GM23338 (cell line): ENCODE data around the gene MOB2. TPM values are rescaled to one million over a fixed set of nuclear protein-coding genes. Genes with fewer than 3 reads are reported as not detected.

Source experiments
- ATAC-seq: fragments of 200-7000 bp; cut with Tn5 transposase; 3 replicates; pipeline ENCODE4 v1.9.1; 2020
- DNase-seq: peaks from one replicate; pipeline ENCODE4 v3.0.0-alpha.2; 2015; ENCODE audit warnings: low spot score
- H2AFZ ChIP-seq: fragments of 200-600 bp; sonication (generic); 2 replicates; pipeline ENCODE4 v1.8.0; 2016; ENCODE audit warnings: antibody characterized with exemption, mild to moderate bottlenecking, moderate library complexity
- H3F3A ChIP-seq: fragments of 200-600 bp; sonication (generic); replicated peaks from 2 replicates; pipeline ENCODE4 v1.8.0; 2017; ENCODE audit warnings: antibody characterized with exemption, mixed run types, low read depth
- H3K27ac ChIP-seq: fragments of 200-600 bp; sonication (generic); 2 replicates; pipeline ENCODE4 v1.6.1; 2016; ENCODE audit warnings: low read depth
- H3K27me3 ChIP-seq: fragments of 200-600 bp; sonication (generic); 2 replicates; pipeline ENCODE4 v1.8.0; 2016; ENCODE audit warnings: mild to moderate bottlenecking, mixed run types, moderate library complexity; ENCODE audit not compliant: insufficient read depth
- H3K36me3 ChIP-seq: fragments of 200-600 bp; sonication (generic); 2 replicates; pipeline ENCODE4 v1.8.0; 2016; ENCODE audit warnings: mild to moderate bottlenecking; ENCODE audit not compliant: insufficient read depth
- H3K4me1 ChIP-seq: fragments of 200-600 bp; sonication (generic); 2 replicates; pipeline ENCODE4 v1.8.0; 2016; ENCODE audit warnings: mild to moderate bottlenecking, moderate library complexity; ENCODE audit not compliant: insufficient read depth
- H3K4me2 ChIP-seq: fragments of 200-600 bp; sonication (generic); 2 replicates; pipeline ENCODE4 v1.7.1; 2017; ENCODE audit warnings: mixed run types
- H3K4me3 ChIP-seq: fragments of 200-600 bp; sonication (generic); 2 replicates; pipeline ENCODE4 v1.6.1; 2016; ENCODE audit warnings: mixed run types
- H3K79me2 ChIP-seq: fragments of 200-600 bp; sonication (generic); replicated peaks from 2 replicates; pipeline ENCODE4 v1.8.0; 2017; ENCODE audit warnings: mild to moderate bottlenecking; ENCODE audit not compliant: insufficient read depth
- H3K9me2 ChIP-seq: fragments of 200-600 bp; sonication (generic); 2 replicates; pipeline ENCODE4 v1.8.0; 2017; ENCODE audit not compliant: insufficient read depth
- H4K20me1 ChIP-seq: fragments of 200-600 bp; sonication (generic); replicated peaks from 2 replicates; pipeline ENCODE4 v1.8.0; 2017; ENCODE audit warnings: mild to moderate bottlenecking; ENCODE audit not compliant: insufficient read depth
- H3K27ac Mint-ChIP-seq: 2 replicates; pipeline ENCODE4 v1.8.0; 2020; ENCODE audit warnings: inconsistent platforms, mild to moderate bottlenecking, moderate library complexity, mixed read lengths
- H3K27me3 Mint-ChIP-seq: 3 replicates; pipeline ENCODE4 v1.8.0; 2022; ENCODE audit warnings: low read depth, mild to moderate bottlenecking, moderate library complexity, mixed read lengths, inconsistent platforms; ENCODE audit not compliant: insufficient read depth, poor library complexity
- H3K36me3 Mint-ChIP-seq: 3 replicates; pipeline ENCODE4 v1.8.0; 2021; ENCODE audit warnings: low read depth, mild to moderate bottlenecking, inconsistent platforms, moderate library complexity, mixed read lengths
- H3K4me1 Mint-ChIP-seq: 3 replicates; pipeline ENCODE4 v1.8.0; 2020; ENCODE audit warnings: mild to moderate bottlenecking, inconsistent platforms, mixed read lengths
- H3K4me3 Mint-ChIP-seq: 3 replicates; pipeline ENCODE4 v1.8.0; 2021; ENCODE audit warnings: moderate library complexity, mild to moderate bottlenecking, inconsistent platforms, mixed read lengths
- H3K9me3 Mint-ChIP-seq: 3 replicates; pipeline ENCODE4 v1.8.0; 2020; ENCODE audit warnings: moderate library complexity, mild to moderate bottlenecking, inconsistent platforms, mixed read lengths
- CREB1 ChIP-seq: fragments of 250-450 bp; sonication (Bioruptor Pico); IDR thresholded peaks from 2 replicates; pipeline ENCODE4 v1.5.0; 2020; ENCODE audit warnings: low read depth, mild to moderate bottlenecking, moderate library complexity
- CTCF ChIP-seq, 2 experiments: fragments of 200-600 bp in 1 of 2; sonication (generic) in 1 of 2; conservative IDR thresholded peaks; 2 replicates each; pipeline versions ENCODE4 v1.5.1 to v1.6.1; 2016 to 2017; ENCODE audit warnings: antibody characterized with exemption in 2 of 2, low read depth in 2 of 2, mild to moderate bottlenecking in 2 of 2, moderate library complexity in 1 of 2
- ETS1 ChIP-seq: IDR thresholded peaks from 2 replicates; pipeline ENCODE4 v1.6.1; 2016; ENCODE audit warnings: antibody characterized with exemption
- JUNB ChIP-seq: IDR thresholded peaks from one replicate; pipeline ENCODE4 v1.6.1; 2016; ENCODE audit warnings: antibody characterized with exemption; ENCODE audit not compliant: unreplicated experiment
- NANOG ChIP-seq: IDR thresholded peaks from 2 replicates; pipeline ENCODE4 v1.6.1; 2016; ENCODE audit warnings: antibody characterized with exemption, borderline replicate concordance
- REST ChIP-seq: IDR thresholded peaks from one replicate; pipeline ENCODE4 v1.6.1; 2018; ENCODE audit warnings: antibody characterized with exemption; ENCODE audit not compliant: unreplicated experiment
- ZNF114 ChIP-seq: fragments of 250-450 bp; sonication (Bioruptor Pico); IDR thresholded peaks from 2 replicates; pipeline ENCODE4 v1.5.0; 2020; ENCODE audit warnings: mild to moderate bottlenecking, moderate library complexity
- ZNF331 ChIP-seq: fragments of 250-450 bp; sonication (Bioruptor Pico); IDR thresholded peaks from 2 replicates; pipeline ENCODE4 v1.5.0; 2020; ENCODE audit warnings: low read depth, mild to moderate bottlenecking, moderate library complexity
- ZNF462 ChIP-seq: fragments of 250-450 bp; sonication (Bioruptor Pico); IDR thresholded peaks from 2 replicates; pipeline ENCODE4 v1.5.0; 2020; ENCODE audit warnings: mild to moderate bottlenecking, moderate library complexity
- polyA plus RNA-seq: library from polyadenylated mRNA; unstranded; fragments of >200 nt; fragmentation: Nextera tagmentation; extraction: Ambion mirVana; gene quantifications from 2 replicates; pipeline ENCODE4 v1.2.1, GENCODE V29; 2016
- total RNA-seq: library from RNA; depleted of rRNA; stranded (reverse); fragments of >200 nt; shearing (Covaris generic); gene quantifications from 2 replicates; pipeline ENCODE4 v1.2.3, GENCODE V29; 2014

MOB2 gene
- total and polyA plus RNA-seq, 2 experiments from 2014 or later, result 10.1 to 19.7 TPM

GRCh38 chr11:1497600-1497999, 11.0 kb upstream of the MOB2 start (continued):
- TF ChIP-seq ZNF462 (CRISPR knock-in tag), result no peak
- TF ChIP-seq CREB1 (CRISPR knock-in tag), result no peak
- no peak for TF ChIP-seq JUNB
- TF ChIP-seq CTCF (conservative IDR thresholded peaks at IDR 0.05; ENCODE audit: low read depth in 2 of 2), result no peak

- ATAC-seq (no peak), DNase-seq (no peak)
- H2AFZ ChIP-seq, result no peak overlapping the region
- H4K20me1 ChIP-seq, result peaks cover 16% of the 10 kb centered on the region
- TF ChIP-seq JUNB (no peak), REST (no peak), CREB1 (CRISPR knock-in tag) (no peak), NANOG (no peak), ETS1 (no peak), ZNF331 (CRISPR knock-in tag) (no peak), ZNF114 (CRISPR knock-in tag) (no peak)
- H3K27ac Mint-ChIP-seq, result no peak overlapping the region
- H3K27ac ChIP-seq, result no peak overlapping the region
- H3K27me3 Mint-ChIP-seq, result peaks cover 4% of the 10 kb centered on the region
- H3K79me2 ChIP-seq, result peaks cover 64% of the 10 kb centered on the region
- H3K4me1 Mint-ChIP-seq, result peaks cover 12% of the 10 kb centered on the region
- H3F3A ChIP-seq, result no peaks in the 10 kb centered on the region
- H3K4me3 ChIP-seq, result no peak overlapping the region
- peaks cover 5% of the 10 kb centered on the region for H3K36me3 Mint-ChIP-seq
- no peak overlapping the region for H3K4me2 ChIP-seq
- H3K9me3 Mint-ChIP-seq, result peaks cover 8% of the 10 kb centered on the region; the same call in 2 of the 3 replicates
- no peak overlapping the region for H3K4me3 Mint-ChIP-seq
- H3K9me2 ChIP-seq, result no peaks in the 10 kb centered on the region
- no peaks in the 10 kb centered on the region for H3K36me3 ChIP-seq
- no peaks in the 10 kb centered on the region for H3K4me1 ChIP-seq
- H3K27me3 ChIP-seq, result no peaks in the 10 kb centered on the region
These were observed 10.1 kb upstream of the MOB2 start for GRCh38 chr11:1496761-1497095.
